ENCODE results near the gene CDCA7. TPM values are rescaled to one million over a fixed set of nuclear protein-coding genes. Genes with fewer than 3 reads are reported as not detected.
"Not testable (repeated sequence)": the region's sequence is repeated elsewhere in the genome, so short reads cannot be mapped to it uniquely, and the experiment has no call there.

The CDCA7 gene
- total RNA-seq, 1 donor from 2014 or later = 128 TPM

GRCh38 chr2:173371023-173371422 is 16.4 kb downstream of the CDCA7 start:
- no peaks in the 10 kb centered on the region for H3K9me3 Mint-ChIP-seq
- intact Hi-C loops (cut with micrococcal nuclease) = loop anchor here (5.0 kb wide), 1 partner anchor 84 kb away; no protein-coding TSS in a partner anchor
- no peak overlapping the region for H3K4me3 Mint-ChIP-seq (ENCODE audit: low read depth)
- peaks cover 30% of the 10 kb centered on the region for H3K4me1 Mint-ChIP-seq (ENCODE audit: low read depth)
- H3K27me3 Mint-ChIP-seq (ENCODE audit: low read depth) = no peaks in the 10 kb centered on the region
- no peak for DNase-seq (ENCODE audit: low spot score)
- peak overlapping the region; percentile 80 for H3K27ac Mint-ChIP-seq
- H3K36me3 Mint-ChIP-seq (ENCODE audit: low read depth) = peaks cover 75% of the 10 kb centered on the region

DNA sequence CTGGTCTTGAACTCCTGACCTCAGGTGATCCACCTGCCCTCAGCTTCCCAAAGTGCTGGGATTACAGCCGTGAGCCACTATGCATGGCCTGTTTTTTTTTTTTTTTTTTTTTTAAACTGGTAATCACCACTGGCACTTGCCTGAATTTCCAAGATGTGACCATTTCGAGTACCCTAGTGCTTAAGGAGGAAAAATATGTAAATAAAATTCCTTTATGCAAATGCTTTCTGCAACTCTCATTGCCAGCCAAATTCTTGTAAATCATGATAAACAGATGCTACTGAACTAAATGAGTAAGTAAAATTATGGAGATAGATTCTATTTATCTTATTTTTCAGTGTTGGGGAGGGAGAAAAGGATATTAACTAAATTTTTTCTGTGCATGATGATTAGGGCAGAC is 18.6 kb downstream of the CDCA7 start:
- Mint-ChIP-seq H3K4me1 (ENCODE audit: low read depth) (peaks cover 21% of the 10 kb centered on the region), H3K9me3 (no peaks in the 10 kb centered on the region), H3K27me3 (ENCODE audit: low read depth) (no peaks in the 10 kb centered on the region), H3K27ac (no peak overlapping the region), H3K4me3 (ENCODE audit: low read depth) (no peak overlapping the region), H3K36me3 (ENCODE audit: low read depth) (peaks cover 60% of the 10 kb centered on the region)
- no peak for DNase-seq (ENCODE audit: low spot score)
- intact Hi-C loops (cut with micrococcal nuclease) = loop anchor here (5.0 kb wide), 1 partner anchor 86 kb away; no protein-coding TSS in a partner anchor

GRCh38 chr2:173374634-173375033 is 20.0 kb downstream of the CDCA7 start:
- Mint-ChIP-seq H3K4me3 (ENCODE audit: low read depth) (no peak overlapping the region), H3K27me3 (ENCODE audit: low read depth) (no peaks in the 10 kb centered on the region), H3K27ac (peak overlapping the region; percentile 51), H3K4me1 (ENCODE audit: low read depth) (peaks cover 12% of the 10 kb centered on the region), H3K9me3 (no peaks in the 10 kb centered on the region), H3K36me3 (ENCODE audit: low read depth) (peaks cover 51% of the 10 kb centered on the region)
- DNase-seq (ENCODE audit: low spot score) = no peak
- intact Hi-C loops (cut with micrococcal nuclease) = loop anchor here (5.0 kb wide), 1 partner anchor 87 kb away; no protein-coding TSS in a partner anchor

DNA sequence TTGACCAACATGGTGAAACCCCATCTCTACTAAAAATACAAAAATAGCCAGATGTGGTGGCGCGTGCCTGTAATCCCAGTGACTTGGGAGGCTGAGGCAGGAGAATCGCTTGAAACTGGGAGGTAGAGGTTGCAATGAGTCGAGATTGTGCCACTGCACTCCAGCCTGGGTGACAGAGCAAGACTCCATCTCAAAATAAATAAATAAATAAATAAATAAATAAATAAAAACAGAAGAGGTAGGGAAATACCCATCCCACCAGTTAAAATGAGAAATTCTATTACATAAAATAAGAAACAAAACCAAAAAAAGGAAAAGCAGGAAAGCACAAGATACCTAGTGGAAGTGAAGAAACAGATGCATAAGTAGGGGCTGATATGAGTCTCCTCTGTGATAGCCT is 30.9 kb downstream of the CDCA7 start:
- H3K4me1 Mint-ChIP-seq (ENCODE audit: low read depth); H3K27me3 Mint-ChIP-seq (ENCODE audit: low read depth); H3K27ac Mint-ChIP-seq; H3K4me3 Mint-ChIP-seq (ENCODE audit: low read depth); DNase-seq (ENCODE audit: low spot score); H3K9me3 Mint-ChIP-seq; intact Hi-C loops (cut with micrococcal nuclease): not testable (repeated sequence)
- H3K36me3 Mint-ChIP-seq (ENCODE audit: low read depth) = peaks cover 17% of the 10 kb centered on the region

DNA sequence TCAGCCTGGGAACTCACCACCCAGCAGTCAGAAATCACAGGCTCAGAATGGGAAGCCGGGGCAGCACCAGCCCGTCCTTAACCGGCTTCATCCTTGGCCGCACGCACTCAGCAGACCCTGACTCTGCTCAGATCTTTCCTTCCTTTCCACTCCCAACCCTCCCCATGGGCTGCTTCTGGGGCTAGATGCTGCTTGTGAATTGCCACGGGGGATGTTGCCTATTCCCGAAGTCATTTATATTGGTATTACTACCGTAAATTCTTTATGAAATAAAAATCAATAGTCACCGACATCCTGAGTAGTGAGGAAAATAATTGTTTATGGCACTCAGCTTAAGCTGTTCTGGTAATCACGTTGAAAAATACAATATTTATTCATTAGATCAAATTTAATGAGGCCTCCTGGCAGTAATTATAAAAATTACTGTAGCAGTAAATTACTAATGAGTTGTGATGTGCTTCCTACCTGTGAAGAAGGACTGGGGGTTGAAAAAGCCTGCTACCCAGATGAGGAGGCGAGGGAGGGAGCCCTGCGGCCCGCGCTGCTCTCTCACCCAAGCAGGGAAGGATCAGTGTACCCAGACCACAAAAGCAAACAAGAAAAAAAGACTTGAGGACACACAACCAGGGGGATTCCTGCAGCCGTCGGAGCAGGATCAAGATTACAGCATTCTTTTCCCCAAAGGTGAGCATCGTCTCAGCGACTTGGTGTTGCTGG is 31.5 kb downstream of the CDCA7 start:
- Mint-ChIP-seq H3K9me3 (no peaks in the 10 kb centered on the region), H3K4me3 (ENCODE audit: low read depth) (no peak overlapping the region), H3K36me3 (ENCODE audit: low read depth) (peaks cover 14% of the 10 kb centered on the region), H3K4me1 (ENCODE audit: low read depth) (no peaks in the 10 kb centered on the region), H3K27me3 (ENCODE audit: low read depth) (no peaks in the 10 kb centered on the region), H3K27ac (no peak overlapping the region)
- intact Hi-C loops (cut with micrococcal nuclease) = no loop called here
- no peak for DNase-seq (ENCODE audit: low spot score)

- H3K4me3 Mint-ChIP-seq (ENCODE audit: low read depth) = no peak overlapping the region
- intact Hi-C loops (cut with micrococcal nuclease) = no loop called here
- H3K27me3 Mint-ChIP-seq (ENCODE audit: low read depth) = no peaks in the 10 kb centered on the region
- no peak overlapping the region for H3K27ac Mint-ChIP-seq
- H3K9me3 Mint-ChIP-seq = no peaks in the 10 kb centered on the region
- peaks cover 3% of the 10 kb centered on the region for H3K4me1 Mint-ChIP-seq (ENCODE audit: low read depth)
- H3K36me3 Mint-ChIP-seq (ENCODE audit: low read depth) = peaks cover 14% of the 10 kb centered on the region
- DNase-seq (ENCODE audit: low spot score) = no peak
Measured at GRCh38 chr2:173386738-173387065, 32.0 kb downstream of the CDCA7 start.

DNA sequence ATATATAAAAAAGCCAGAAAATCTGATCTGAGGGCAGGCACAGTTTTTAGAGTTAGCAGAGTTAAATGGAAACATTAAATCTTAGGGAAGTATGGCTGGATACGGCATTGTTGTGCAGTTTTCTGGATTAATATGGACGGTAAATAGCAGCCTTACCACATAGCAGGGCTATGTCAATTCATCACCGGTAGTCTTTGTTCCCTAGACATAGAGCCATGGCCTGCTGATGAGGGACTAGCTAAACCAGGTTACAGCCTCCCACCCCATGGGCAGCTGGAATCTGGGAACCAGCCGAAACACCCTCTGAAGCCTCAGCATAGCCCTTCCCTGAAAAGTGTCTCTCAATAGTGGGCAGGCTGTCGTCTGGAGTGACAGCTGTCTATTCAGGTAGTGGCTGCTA is 32.4 kb downstream of the CDCA7 start:
- no peaks in the 10 kb centered on the region for H3K27me3 Mint-ChIP-seq (ENCODE audit: low read depth)
- no peak overlapping the region for H3K27ac Mint-ChIP-seq
- H3K36me3 Mint-ChIP-seq (ENCODE audit: low read depth) = peaks cover 14% of the 10 kb centered on the region
- peaks cover 3% of the 10 kb centered on the region for H3K4me1 Mint-ChIP-seq (ENCODE audit: low read depth)
- H3K4me3 Mint-ChIP-seq (ENCODE audit: low read depth) = no peak overlapping the region
- no peaks in the 10 kb centered on the region for H3K9me3 Mint-ChIP-seq
- no peak for DNase-seq (ENCODE audit: low spot score)
- intact Hi-C loops (cut with micrococcal nuclease) = no loop called here

DNA sequence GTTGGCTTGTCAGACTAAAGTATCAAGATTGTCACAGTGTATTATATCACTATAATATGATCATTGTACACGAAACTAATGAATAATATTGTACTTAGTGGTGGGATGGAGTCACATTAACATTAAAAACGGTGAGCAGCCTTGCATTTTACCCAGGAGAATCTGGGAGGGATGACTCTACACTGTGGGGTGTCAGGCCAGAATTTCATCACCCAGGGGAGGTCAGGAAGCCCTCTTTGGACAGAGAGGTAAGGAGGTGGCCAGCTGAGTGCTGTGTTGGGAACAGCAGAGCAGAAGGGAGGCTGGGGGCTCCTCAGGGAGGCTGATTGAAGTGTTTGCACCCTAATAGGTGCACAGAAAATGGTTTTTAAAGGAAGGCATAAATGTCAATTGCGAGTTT is 33.0 kb downstream of the CDCA7 start:
- Mint-ChIP-seq H3K4me3 (ENCODE audit: low read depth) (no peak overlapping the region), H3K27me3 (ENCODE audit: low read depth) (no peaks in the 10 kb centered on the region), H3K27ac (no peak overlapping the region), H3K4me1 (ENCODE audit: low read depth) (peaks cover 3% of the 10 kb centered on the region), H3K36me3 (ENCODE audit: low read depth) (peaks cover 12% of the 10 kb centered on the region), H3K9me3 (no peaks in the 10 kb centered on the region)
- intact Hi-C loops (cut with micrococcal nuclease) = no loop called here
- DNase-seq (ENCODE audit: low spot score) = no peak

DNA sequence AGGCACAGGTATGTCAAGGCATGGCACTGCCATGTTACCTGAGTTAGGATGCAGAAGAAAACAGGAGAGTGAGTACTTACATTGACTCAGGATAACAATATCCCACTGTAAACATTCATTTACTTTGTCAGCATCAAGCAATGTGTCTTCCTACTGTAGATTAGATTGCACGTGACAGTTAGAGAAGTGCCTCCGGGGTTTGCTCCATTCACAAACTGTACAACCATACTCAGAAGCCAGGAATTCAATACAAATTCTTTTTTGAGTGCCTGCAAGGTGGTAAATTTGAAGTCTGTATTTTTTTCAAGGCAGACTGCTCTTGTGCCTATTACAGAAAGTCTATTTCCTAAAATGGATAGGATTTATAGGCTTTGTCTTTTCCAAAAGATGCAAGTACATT is 34.1 kb downstream of the CDCA7 start:
- H3K36me3 Mint-ChIP-seq (ENCODE audit: low read depth) = peaks cover 6% of the 10 kb centered on the region
- no peak for DNase-seq (ENCODE audit: low spot score)
- no peaks in the 10 kb centered on the region for H3K9me3 Mint-ChIP-seq
- intact Hi-C loops (cut with micrococcal nuclease) = no loop called here
- no peak overlapping the region for H3K27ac Mint-ChIP-seq
- no peak overlapping the region for H3K4me3 Mint-ChIP-seq (ENCODE audit: low read depth)
- peaks cover 3% of the 10 kb centered on the region for H3K4me1 Mint-ChIP-seq (ENCODE audit: low read depth)
- H3K27me3 Mint-ChIP-seq (ENCODE audit: low read depth) = peaks cover 4% of the 10 kb centered on the region

DNA sequence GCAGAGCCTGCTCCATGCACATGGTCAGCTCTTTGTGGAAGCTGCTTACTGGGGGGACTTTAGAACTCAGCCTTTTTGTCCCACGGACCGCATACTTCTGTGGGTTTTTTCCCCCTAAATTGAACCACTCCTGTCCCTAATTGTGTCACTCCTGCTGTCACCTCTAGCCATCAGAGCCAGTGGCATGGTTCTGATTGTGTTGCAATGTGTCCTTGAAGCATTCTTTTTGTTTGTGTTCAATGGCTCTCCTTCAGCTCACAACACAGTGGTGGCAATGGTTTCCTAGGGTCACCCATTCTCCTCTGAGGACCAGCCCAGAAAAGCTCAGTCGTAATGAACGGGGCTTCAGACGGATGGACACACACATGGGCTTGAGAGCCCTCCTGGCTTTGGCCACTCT is 35.4 kb downstream of the CDCA7 start:
- Mint-ChIP-seq H3K4me1 (ENCODE audit: low read depth) (peaks cover 3% of the 10 kb centered on the region), H3K27ac (no peak overlapping the region)
- DNase-seq (ENCODE audit: low spot score) = no peak

DNA sequence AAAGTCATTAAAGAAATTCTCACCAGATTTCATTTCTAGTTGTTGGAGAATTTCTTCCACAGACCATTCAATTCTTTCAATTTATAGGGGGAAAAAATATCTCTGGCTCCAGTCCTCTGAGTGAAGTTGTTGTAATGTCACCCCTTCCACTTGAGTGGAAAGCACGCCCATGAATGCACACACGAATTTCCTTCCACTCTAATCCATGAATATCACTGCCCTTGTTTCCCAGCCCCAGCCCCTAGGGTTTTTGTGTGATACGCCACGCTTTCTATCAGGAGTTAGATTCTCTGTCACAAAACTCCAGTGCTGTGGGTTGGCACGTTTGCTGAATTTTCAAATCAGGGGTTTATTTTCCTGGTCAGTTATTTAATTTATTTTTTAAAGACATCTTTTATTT is 38.1 kb downstream of the CDCA7 start:
- H3K27ac Mint-ChIP-seq = no peak overlapping the region
- H3K27me3 Mint-ChIP-seq (ENCODE audit: low read depth) = peaks cover 22% of the 10 kb centered on the region
- peaks cover 3% of the 10 kb centered on the region for H3K4me1 Mint-ChIP-seq (ENCODE audit: low read depth)
- H3K4me3 Mint-ChIP-seq (ENCODE audit: low read depth) = no peak overlapping the region
- intact Hi-C loops (cut with micrococcal nuclease) = no loop called here
- no peaks in the 10 kb centered on the region for H3K9me3 Mint-ChIP-seq
- no peak for DNase-seq (ENCODE audit: low spot score)
- H3K36me3 Mint-ChIP-seq (ENCODE audit: low read depth) = no peaks in the 10 kb centered on the region

More for the DNA sequence above, 35.4 kb downstream of the CDCA7 start:
- peaks cover 3% of the 10 kb centered on the region for H3K36me3 Mint-ChIP-seq (ENCODE audit: low read depth)
- H3K27me3 Mint-ChIP-seq (ENCODE audit: low read depth) = peaks cover 15% of the 10 kb centered on the region
- H3K9me3 Mint-ChIP-seq = no peaks in the 10 kb centered on the region
- no peak overlapping the region for H3K4me3 Mint-ChIP-seq (ENCODE audit: low read depth)
- intact Hi-C loops (cut with micrococcal nuclease) = no loop called here

DNA sequence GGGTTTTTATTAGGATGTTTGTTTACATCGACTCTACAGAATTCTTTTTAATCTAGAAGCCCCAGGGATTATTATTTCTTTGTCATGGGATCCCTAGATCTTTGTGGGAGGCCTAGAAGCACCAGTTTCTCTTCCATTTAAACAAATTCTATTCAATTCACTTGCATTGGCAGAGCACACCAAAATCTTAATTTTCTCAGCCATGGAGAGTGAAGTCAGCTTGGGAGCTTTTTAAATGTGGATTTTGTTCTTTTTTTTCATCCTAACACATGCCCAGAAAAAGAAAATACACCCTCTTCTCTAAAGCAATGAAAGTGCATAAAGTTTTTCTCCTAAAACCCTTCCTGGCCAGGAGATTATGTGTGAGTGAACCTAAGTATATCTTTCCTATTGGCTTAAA is 38.5 kb downstream of the CDCA7 start:
- intact Hi-C loops (cut with micrococcal nuclease) = no loop called here
- Mint-ChIP-seq H3K36me3 (ENCODE audit: low read depth) (no peaks in the 10 kb centered on the region), H3K9me3 (no peaks in the 10 kb centered on the region), H3K27me3 (ENCODE audit: low read depth) (peaks cover 24% of the 10 kb centered on the region), H3K4me1 (ENCODE audit: low read depth) (peaks cover 3% of the 10 kb centered on the region), H3K27ac (no peak overlapping the region), H3K4me3 (ENCODE audit: low read depth) (no peak overlapping the region)
- DNase-seq (ENCODE audit: low spot score) = no peak

DNA sequence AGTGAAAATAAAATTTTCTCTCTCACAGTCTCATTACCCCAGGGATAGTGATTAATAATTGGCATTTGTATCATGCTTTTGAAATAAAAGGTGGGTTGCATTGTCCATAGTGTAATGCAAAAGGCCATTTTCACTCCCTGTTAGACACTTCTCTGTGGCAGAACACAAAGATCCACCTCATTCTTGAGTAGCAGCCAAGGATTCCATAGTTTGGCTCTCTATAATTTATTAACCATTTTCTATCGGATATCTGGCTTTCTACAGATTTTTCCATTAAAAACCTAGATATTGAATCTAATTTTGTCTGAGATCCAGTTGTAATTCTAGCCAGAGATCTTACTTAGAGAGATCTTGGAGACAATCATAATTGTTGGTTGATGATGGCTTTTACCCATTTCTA is 39.0 kb downstream of the CDCA7 start:
- Mint-ChIP-seq H3K9me3 (no peaks in the 10 kb centered on the region), H3K4me3 (ENCODE audit: low read depth) (no peak overlapping the region), H3K27me3 (ENCODE audit: low read depth) (peaks cover 25% of the 10 kb centered on the region), H3K36me3 (ENCODE audit: low read depth) (no peaks in the 10 kb centered on the region), H3K27ac (no peak overlapping the region), H3K4me1 (ENCODE audit: low read depth) (peaks cover 3% of the 10 kb centered on the region)
- intact Hi-C loops (cut with micrococcal nuclease) = no loop called here
- DNase-seq (ENCODE audit: low spot score) = no peak

Measured in activated T-helper 2 cell treated with anti-CD3 and anti-CD28 coated beads, Interferon-gamma antibody, Interleukin-2, Interleukin-4, amounts not matched to agents 10 μg/mL and 5 μg/mL and 100 μg/mL, durations not matched to agents 14 hours and 24 hours and 36 hours (primary cell).